SU-DHL-6 (cell line): ENCODE measurements around the gene RGS6.

Experiments
- H2AFZ ChIP-seq: fragments of 200-600 bp; sonication (generic); 2 replicates; pipeline ENCODE4 v1.6.1; 2014; ENCODE audit warnings: low read depth, mild to moderate bottlenecking, moderate library complexity, mixed read lengths, antibody characterized with exemption, low read length; ENCODE audit not compliant: severe bottlenecking
- H3F3A ChIP-seq: fragments of 200-600 bp; shearing (Covaris generic); 2 replicates; pipeline ENCODE4 v1.6.0; 2016; ENCODE audit warnings: antibody characterized with exemption, mild to moderate bottlenecking; ENCODE audit not compliant: insufficient read depth
- H3K27ac ChIP-seq: fragments of 200-600 bp; sonication (generic); 2 replicates; pipeline ENCODE4 v1.5.1; 2016; ENCODE audit warnings: low read depth, mild to moderate bottlenecking, low read length, moderate library complexity, mixed read lengths
- H3K27me3 ChIP-seq: fragments of 200-600 bp; sonication (generic), shearing (Covaris generic); 2 replicates; pipeline ENCODE4 v1.6.0; 2014; ENCODE audit warnings: mild to moderate bottlenecking, low read length
- H3K36me3 ChIP-seq: fragments of 200-600 bp; sonication (generic); 2 replicates; pipeline ENCODE4 v1.6.1; 2014; ENCODE audit warnings: mild to moderate bottlenecking, low read length, mixed read lengths
- H3K4me2 ChIP-seq: fragments of 300-600, 200-600 bp; shearing (Covaris generic), sonication (generic); 2 replicates; pipeline ENCODE4 v1.6.0; 2014; ENCODE audit warnings: low read length, low read depth, mild to moderate bottlenecking; ENCODE audit not compliant: poor library complexity, severe bottlenecking
- H3K4me3 ChIP-seq: fragments of 200-600 bp; sonication (generic); 2 replicates; pipeline ENCODE4 v1.5.1; 2014; ENCODE audit warnings: antibody characterized with exemption, low read length, mild to moderate bottlenecking, mixed read lengths; ENCODE audit not compliant: insufficient read depth, poor library complexity, severe bottlenecking
- H3K79me2 ChIP-seq: fragments of 200-600 bp; sonication (generic); 2 replicates; pipeline ENCODE4 v1.6.1; 2014; ENCODE audit warnings: mild to moderate bottlenecking, low read length, moderate library complexity; ENCODE audit not compliant: insufficient read depth
- H3K9ac ChIP-seq: fragments of 200-600 bp; sonication (generic); 2 replicates; pipeline ENCODE4 v1.7.0; 2014; ENCODE audit warnings: mild to moderate bottlenecking, low read length
- H3K9me2 ChIP-seq: fragments of 200-600 bp; sonication (generic); replicated peaks from 2 replicates; pipeline ENCODE4 v1.6.1; 2014; ENCODE audit warnings: low read length; ENCODE audit not compliant: insufficient read depth
- H3K9me3 ChIP-seq: fragments of 200-600 bp; sonication (generic); 2 replicates; pipeline ENCODE4 v1.6.1; 2014; ENCODE audit warnings: low read length, mixed read lengths; ENCODE audit not compliant: insufficient read depth
- H4K20me1 ChIP-seq: fragments of 200-600 bp; sonication (generic); 2 replicates; pipeline ENCODE4 v1.6.1; 2014; ENCODE audit warnings: low read depth, mild to moderate bottlenecking, antibody characterized with exemption, low read length, moderate library complexity, mixed read lengths
- EZH2phosphoT487 ChIP-seq: fragments of 200-600 bp; sonication (generic), shearing (Covaris generic); conservative IDR thresholded peaks from 2 replicates; pipeline ENCODE4 v1.6.1; 2018; ENCODE audit warnings: mild to moderate bottlenecking, antibody characterized with exemption, low read length, moderate library complexity, mixed read lengths
- TF ChIP-seq, protein P1 (sequence below): fragments of 200-600 bp; sonication (generic); IDR thresholded peaks from one replicate; pipeline ENCODE4 v1.5.1; 2017; ENCODE audit warnings: antibody characterized with exemption, mild to moderate bottlenecking, low read length, moderate library complexity; ENCODE audit not compliant: insufficient read depth, poor library complexity, severe bottlenecking

The RGS6 gene

GRCh38 chr14:72126561-72126960, 194.3 kb downstream of the RGS6 start:
- H3K36me3 ChIP-seq: no peaks in the 10 kb centered on the region
- H3K9me3 ChIP-seq: no peaks in the 10 kb centered on the region
- H4K20me1 ChIP-seq: no peaks in the 10 kb centered on the region
- H3K9me2 ChIP-seq: no peaks in the 10 kb centered on the region
- no peak overlapping the region for H3K9ac ChIP-seq
- no peaks in the 10 kb centered on the region for H3K79me2 ChIP-seq
- no peak overlapping the region for H2AFZ ChIP-seq
- H3K4me2 ChIP-seq: no peak overlapping the region
- H3K27me3 ChIP-seq: no peaks in the 10 kb centered on the region
- H3K27ac ChIP-seq: no peak overlapping the region
- H3F3A ChIP-seq: no peaks in the 10 kb centered on the region
- TF ChIP-seq, protein P1, sequence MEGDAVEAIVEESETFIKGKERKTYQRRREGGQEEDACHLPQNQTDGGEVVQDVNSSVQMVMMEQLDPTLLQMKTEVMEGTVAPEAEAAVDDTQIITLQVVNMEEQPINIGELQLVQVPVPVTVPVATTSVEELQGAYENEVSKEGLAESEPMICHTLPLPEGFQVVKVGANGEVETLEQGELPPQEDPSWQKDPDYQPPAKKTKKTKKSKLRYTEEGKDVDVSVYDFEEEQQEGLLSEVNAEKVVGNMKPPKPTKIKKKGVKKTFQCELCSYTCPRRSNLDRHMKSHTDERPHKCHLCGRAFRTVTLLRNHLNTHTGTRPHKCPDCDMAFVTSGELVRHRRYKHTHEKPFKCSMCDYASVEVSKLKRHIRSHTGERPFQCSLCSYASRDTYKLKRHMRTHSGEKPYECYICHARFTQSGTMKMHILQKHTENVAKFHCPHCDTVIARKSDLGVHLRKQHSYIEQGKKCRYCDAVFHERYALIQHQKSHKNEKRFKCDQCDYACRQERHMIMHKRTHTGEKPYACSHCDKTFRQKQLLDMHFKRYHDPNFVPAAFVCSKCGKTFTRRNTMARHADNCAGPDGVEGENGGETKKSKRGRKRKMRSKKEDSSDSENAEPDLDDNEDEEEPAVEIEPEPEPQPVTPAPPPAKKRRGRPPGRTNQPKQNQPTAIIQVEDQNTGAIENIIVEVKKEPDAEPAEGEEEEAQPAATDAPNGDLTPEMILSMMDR: no peak
- TF ChIP-seq EZH2phosphoT487: no peak
- no peak overlapping the region for H3K4me3 ChIP-seq

DNA sequence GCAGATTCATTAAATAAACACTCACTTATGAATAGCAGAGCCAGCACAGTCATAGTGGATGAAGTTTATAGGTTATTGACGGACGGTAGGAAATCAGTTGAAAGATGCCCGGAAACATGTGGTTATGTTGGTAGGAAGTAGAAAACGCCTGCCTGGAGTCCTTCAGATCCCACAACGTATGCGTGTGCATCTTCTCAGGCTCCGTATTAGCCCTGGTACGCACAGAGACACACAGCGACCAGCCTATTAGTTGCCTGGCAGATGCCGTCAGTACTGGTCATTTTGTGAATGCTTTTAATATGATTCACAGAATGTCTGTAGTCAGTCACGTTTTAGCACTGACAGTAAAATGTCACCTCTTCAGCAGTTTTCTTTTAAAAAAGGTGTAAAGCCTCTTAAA, 196.4 kb downstream of the RGS6 start:
- Histone ChIP-seq H3K4me2 (no peak overlapping the region), H3K9me2 (no peaks in the 10 kb centered on the region), H3K4me3 (no peak overlapping the region), H2AFZ (no peak overlapping the region), H3K27ac (no peak overlapping the region), H4K20me1 (no peaks in the 10 kb centered on the region), H3K27me3 (no peaks in the 10 kb centered on the region), H3K9ac (no peak overlapping the region), H3F3A (no peaks in the 10 kb centered on the region), H3K36me3 (no peaks in the 10 kb centered on the region), H3K9me3 (no peaks in the 10 kb centered on the region), H3K79me2 (no peaks in the 10 kb centered on the region)
- no peak for TF ChIP-seq EZH2phosphoT487
- TF ChIP-seq, protein P1: no peak

DNA sequence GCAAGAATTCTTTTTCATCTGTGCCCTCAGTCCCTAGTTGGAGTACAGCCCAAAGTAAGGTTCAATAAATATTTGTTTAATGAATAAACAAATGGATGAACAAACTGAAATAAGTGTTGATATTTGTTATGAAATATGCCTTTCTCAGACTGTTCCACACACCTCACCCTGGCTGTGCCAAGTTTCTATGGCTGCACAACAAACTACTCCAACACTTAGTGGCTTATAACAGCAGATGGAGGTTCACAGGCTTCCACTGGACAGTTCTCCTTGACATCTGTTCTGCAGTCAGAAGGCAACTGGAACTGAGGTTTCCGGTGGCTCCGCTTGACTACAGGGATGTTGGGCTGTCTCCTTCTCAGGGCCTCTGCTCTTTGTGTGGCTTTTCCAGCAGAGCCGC, 197.1 kb downstream of the RGS6 start:
- Histone ChIP-seq H4K20me1 (no peaks in the 10 kb centered on the region), H2AFZ (no peak overlapping the region), H3K9me3 (no peaks in the 10 kb centered on the region), H3K27ac (no peak overlapping the region), H3K9ac (no peak overlapping the region), H3F3A (no peaks in the 10 kb centered on the region), H3K36me3 (no peaks in the 10 kb centered on the region), H3K79me2 (no peaks in the 10 kb centered on the region), H3K4me2 (no peak overlapping the region), H3K9me2 (no peaks in the 10 kb centered on the region), H3K27me3 (no peaks in the 10 kb centered on the region), H3K4me3 (no peak overlapping the region)
- TF ChIP-seq, protein P1: no peak
- TF ChIP-seq EZH2phosphoT487: no peak
